Measurements from ENCODE around the gene HAUS8.

- no peak for TF ChIP-seq CEBPB (IDR thresholded peaks at IDR 0.05; ENCODE audit: low read depth, low read length)
- TF ChIP-seq RAD21 (IDR thresholded peaks at IDR 0.05; ENCODE audit: low read length) = no peak
- TF ChIP-seq, protein P1, sequence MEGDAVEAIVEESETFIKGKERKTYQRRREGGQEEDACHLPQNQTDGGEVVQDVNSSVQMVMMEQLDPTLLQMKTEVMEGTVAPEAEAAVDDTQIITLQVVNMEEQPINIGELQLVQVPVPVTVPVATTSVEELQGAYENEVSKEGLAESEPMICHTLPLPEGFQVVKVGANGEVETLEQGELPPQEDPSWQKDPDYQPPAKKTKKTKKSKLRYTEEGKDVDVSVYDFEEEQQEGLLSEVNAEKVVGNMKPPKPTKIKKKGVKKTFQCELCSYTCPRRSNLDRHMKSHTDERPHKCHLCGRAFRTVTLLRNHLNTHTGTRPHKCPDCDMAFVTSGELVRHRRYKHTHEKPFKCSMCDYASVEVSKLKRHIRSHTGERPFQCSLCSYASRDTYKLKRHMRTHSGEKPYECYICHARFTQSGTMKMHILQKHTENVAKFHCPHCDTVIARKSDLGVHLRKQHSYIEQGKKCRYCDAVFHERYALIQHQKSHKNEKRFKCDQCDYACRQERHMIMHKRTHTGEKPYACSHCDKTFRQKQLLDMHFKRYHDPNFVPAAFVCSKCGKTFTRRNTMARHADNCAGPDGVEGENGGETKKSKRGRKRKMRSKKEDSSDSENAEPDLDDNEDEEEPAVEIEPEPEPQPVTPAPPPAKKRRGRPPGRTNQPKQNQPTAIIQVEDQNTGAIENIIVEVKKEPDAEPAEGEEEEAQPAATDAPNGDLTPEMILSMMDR (conservative IDR thresholded peaks at IDR 0.05; ENCODE audit: low read depth, low read length) = no peak
- no peak for TF ChIP-seq SMC3 (IDR thresholded peaks at IDR 0.05; ENCODE audit: low read depth, low read length)
- TF ChIP-seq POLR2A (IDR thresholded peaks at IDR 0.05; ENCODE audit: low read depth, low read length) = no peak
- no peak for TF ChIP-seq MAZ (IDR thresholded peaks at IDR 0.05; ENCODE audit: borderline replicate concordance, low read depth, low read length)
These were observed 38.0 kb upstream of the HAUS8 start for GRCh38 chr19:17113127-17113785.
